NCI-H2107 (cell line): Measurements from ENCODE around the gene PHLDB3.
"Not testable (repeated sequence)": the region's sequence is repeated elsewhere in the genome, so short reads cannot be mapped to it uniquely, and the experiment has no call there.

Experiments
- DNase-seq: peaks from one replicate; lab custom pipeline; 2025; lab: John Stamatoyannopoulos, UW

The PHLDB3 gene

GRCh38 chr19:43444531-43445287 lies 59.8 kb downstream of the PHLDB3 start:
- DNase-seq = no peak

- not testable (repeated sequence) for DNase-seq
Observed at GRCh38 chr19:43444091-43444490, 60.5 kb downstream of the PHLDB3 start.

- DNase-seq = no peak
Observed at GRCh38 chr19:43441716-43442115, 62.8 kb downstream of the PHLDB3 start.

DNA sequence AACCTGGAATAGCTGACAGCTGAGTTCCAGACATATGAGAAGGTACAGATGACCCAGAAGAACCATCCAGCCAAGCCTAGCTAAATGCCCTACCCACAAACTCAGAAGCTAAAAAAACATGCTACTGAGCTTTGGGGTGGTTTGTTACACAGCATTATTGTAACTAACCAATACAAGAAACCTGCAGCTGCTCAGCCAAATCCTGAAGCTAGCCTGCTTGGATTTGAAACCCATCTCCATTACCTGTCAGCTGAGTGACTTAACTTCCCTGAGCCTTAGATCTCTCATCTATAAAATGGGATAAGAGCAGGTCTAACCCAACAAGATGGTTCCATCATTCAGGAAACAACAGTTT lies 64.9 kb downstream of the PHLDB3 start:
- DNase-seq = no peak

DNA sequence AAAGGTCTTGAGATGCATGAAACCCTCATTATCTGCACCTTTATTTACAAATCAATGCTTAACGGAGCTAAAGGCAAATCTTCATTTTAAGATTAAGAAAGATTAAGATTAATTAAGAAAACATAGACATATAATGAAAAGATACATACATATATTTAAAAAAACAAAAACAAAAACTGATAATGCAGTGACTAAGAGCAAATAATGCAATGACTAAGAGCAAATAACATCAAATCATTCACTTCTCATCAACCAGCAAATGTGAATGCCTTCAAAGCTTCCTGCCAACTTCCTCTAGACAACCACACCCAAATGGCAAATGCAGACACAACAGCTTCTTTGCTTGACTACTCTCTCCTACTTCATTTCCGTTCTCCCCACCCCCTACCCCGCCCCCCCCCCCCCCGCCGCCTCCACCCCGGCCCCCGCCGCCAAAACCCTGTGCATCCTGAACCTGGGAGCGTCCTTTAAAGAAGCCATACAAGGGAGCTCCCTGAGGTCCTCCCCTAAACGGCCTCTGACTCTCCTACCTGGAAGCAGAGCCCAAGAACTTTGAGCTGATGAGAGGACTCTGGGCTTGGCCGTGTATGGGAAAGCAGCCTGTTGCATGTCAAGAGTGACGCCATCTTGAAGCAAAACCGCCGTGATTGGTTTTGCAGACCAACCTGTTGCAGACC lies 65.4 kb downstream of the PHLDB3 start:
- no peak for DNase-seq

GRCh38 chr19:43438291-43439031 lies 66.1 kb downstream of the PHLDB3 start:
- no peak for DNase-seq

DNA sequence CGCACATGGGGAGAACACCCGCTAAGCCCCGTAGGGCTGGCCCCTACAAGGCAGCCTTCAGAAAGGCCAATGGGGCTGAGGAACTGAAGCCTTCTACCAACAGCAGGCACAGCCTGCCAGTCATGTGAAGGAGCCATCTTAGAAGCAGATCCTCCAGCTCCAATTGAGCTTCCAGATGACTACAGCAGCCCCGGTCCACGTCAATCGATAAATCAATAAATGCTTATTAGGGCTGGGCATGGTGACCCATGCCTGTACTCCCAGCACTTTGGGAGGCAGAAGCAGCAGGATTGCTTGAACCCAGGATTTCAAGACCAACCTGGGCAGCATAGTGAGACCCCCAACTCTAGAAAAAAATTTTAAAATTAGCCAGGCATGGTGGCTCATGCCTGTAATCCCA lies 66.8 kb downstream of the PHLDB3 start:
- DNase-seq = no peak

DNA sequence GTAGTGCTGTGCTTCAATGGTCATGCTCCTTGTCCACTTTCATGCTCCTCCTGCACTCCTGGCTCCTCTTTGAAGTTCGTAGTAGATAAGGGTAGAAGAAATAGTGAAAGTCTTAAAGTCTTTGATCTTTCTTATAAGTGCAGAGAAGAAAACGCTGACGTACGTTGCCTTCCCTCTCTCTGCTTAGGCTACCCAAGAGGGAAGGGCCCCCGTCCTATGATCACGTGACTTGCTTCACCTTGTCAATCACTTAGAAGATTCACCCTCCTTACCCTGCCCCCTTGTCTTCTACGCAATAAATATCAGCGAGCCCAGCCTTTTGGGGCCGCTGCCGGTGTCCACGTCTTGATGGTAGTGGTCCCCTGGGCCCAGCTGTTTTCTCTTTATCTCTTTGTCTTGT lies 67.3 kb downstream of the PHLDB3 start:
- not testable (repeated sequence) for DNase-seq

DNA sequence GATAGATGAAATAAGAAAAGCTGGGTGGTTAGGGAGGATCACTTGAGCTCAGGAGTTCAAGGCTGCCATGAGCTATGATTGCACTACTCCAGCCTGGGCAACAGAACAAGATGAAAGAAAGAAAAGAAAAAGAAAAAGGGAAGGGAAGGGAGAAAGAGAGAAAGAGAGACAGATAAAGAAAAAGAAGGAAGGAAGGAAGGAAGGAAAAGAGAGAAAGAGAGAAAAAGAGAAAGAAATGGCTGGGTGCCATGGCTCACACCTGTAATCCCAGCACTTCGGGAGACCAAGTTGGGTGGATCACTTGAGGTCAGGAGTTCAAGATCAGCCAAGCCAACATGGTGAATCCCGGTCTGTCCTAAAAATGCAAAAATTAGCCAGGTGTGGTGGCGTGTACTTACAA lies 68.8 kb downstream of the PHLDB3 start:
- DNase-seq = no peak

DNA sequence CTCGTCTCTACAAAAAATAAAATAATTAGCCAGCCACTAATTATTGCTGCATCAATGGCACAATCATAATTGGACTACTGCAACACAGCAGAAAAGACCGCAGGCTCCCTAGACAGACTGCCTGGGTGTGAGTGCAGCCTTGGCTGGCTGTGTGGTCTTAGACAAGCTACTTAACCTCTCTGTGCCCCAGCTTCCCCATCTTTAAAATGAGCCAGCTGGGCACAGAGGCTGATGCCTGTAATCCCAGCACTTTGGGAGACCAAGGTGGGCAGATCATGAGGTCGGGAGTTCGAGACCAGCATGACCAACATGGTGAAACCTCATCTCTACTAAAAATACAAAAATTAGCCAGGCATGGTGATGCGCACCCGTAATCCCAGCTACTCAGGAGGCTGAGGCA lies 70.9 kb downstream of the PHLDB3 start:
- DNase-seq = no peak

DNA sequence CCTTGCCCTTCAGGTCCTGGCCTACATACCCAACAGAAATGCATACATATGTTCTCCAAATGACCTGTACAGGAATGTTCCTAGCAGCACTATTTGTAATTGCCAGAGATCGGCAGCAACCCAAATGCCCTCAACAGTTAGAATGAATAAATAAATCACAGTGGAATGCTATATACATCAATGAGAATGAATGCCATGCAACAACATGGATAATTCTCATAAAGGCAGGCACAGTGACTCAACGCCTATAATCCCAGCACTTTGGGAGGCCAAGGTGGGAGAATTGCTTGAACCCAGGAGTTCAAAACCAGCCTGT lies 71.2 kb downstream of the PHLDB3 start:
- no peak for DNase-seq

DNA sequence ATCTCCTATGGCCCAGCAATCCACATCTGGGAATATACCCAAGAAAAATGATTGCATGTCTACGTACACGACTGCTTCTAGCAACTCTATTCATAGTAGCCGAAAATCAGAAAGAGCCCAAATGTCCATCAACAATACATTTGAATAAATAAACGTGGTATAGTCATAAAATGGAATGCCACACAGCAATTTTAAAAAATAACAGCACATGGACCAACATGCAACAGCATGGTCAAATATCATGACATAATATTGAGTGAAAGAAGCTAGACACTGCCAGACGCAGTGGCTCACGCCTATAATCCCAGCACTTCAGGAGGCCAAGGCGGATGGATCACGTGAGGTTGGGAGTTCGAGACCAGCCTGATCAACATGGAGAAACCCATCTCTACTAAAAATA lies 73.6 kb downstream of the PHLDB3 start:
- no peak for DNase-seq

- DNase-seq = no peak
Observed at GRCh38 chr19:43430142-43430710, 74.3 kb downstream of the PHLDB3 start.

DNA sequence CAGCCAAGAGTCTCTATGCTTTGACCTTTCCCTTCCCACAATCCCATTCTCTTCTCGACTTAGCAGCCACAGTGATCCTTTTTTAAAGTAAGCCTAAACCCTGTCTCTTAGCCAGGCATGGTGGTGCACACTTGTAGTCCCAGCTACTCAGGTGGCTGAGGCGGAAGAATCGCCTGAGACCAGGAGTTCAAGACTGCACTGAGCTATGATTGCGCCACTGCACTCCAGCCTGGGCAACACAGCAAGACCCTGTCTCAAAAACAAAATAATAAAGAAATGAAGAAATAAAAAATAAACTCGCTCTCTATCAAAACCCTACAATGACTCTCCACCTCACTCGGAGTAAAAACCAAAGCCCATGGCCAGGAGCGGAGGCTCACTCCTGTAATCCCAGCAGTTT lies 75.2 kb downstream of the PHLDB3 start:
- DNase-seq = no peak

- DNase-seq = no peak
Observed at GRCh38 chr19:43425567-43426392, 78.8 kb downstream of the PHLDB3 start.
